D721Med (cell line): ENCODE results near the gene IFNG.

Experiments
- DNase-seq: peaks from one replicate; pipeline ENCODE4 v3.0.0; 2011; ENCODE audit warnings: low spot score; ENCODE audit not compliant: insufficient read length
- FAIRE-seq: peaks from 2 replicates; lab custom pipeline; 2011; peaks lifted over from hg19 to GRCh38; lab: Jason Lieb, UNC
- CTCF ChIP-seq: IDR thresholded peaks from 2 replicates; pipeline ENCODE4 v1.5.1; 2012; ENCODE audit warnings: mild to moderate bottlenecking, control low read depth; ENCODE audit not compliant: insufficient read depth; ENCODE audit errors: missing control alignments

The IFNG gene

DNA sequence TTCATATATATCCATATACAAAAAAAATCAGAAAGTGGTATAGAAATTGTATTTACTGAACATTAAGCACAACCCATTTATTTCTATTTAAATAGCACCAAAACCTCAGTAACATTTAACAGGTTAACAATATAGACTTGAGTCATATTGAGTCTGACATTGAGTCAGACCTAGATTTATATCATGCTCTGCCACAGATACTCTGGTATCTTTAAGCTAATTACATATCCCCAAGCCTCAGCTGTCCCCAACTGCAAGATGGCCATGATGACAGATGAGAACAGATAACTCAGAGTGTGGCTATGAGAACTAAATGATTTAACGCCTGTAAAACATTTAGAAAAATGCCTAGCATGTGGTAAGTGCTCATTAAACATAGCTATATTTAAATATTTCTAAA is 40.3 kb downstream of the IFNG start:
- no peak for TF ChIP-seq CTCF
- FAIRE-seq (no peak), DNase-seq (no peak)

GRCh38 chr12:68118096-68118755 is 41.3 kb downstream of the IFNG start:
- DNase-seq: no peak

DNA sequence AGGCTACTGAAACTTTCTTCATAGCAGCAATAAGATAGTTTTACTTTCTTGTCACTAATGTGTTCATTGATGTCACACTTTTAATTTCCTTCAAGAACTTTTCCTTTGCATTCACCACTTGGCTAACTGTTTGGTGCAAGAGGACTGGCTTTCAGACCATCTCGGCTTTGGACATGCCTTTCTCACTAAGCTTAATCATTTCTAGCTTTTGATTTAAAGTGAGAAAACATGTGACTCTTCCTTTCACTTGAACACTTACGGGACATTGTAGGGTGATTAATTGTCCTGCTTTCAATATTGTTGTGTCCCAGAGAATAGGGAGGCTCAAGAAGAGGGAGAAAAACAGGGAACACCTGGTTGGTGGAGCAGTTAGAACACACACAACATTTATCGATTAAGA is 41.9 kb downstream of the IFNG start:
- no peak for TF ChIP-seq CTCF
- DNase-seq (no peak), FAIRE-seq (no peak)

More at GRCh38 chr12:68118096-68118755, 41.3 kb downstream of the IFNG start:
- FAIRE-seq: no peak
- TF ChIP-seq CTCF: no peak

DNA sequence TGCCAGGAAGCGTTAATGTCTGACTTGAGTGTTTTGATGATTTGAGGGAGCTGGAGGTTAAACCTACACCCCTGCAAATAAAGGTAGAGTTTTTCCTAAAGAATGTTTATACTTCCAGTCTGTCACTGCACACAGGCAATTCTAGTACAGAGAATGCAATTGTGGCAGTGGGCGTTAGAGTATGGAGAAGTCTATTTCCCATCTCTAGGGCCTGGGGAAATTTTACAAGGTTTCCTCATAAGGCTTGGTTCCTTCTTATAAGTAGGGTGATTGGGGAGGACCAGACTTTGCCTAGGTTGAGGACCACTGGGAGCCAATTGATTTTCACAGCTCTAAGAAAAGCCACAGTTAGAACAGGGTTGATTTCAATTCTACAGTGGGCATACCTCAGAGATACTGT is 44.3 kb downstream of the IFNG start:
- no peak for TF ChIP-seq CTCF
- DNase-seq (no peak), FAIRE-seq (no peak)

DNA sequence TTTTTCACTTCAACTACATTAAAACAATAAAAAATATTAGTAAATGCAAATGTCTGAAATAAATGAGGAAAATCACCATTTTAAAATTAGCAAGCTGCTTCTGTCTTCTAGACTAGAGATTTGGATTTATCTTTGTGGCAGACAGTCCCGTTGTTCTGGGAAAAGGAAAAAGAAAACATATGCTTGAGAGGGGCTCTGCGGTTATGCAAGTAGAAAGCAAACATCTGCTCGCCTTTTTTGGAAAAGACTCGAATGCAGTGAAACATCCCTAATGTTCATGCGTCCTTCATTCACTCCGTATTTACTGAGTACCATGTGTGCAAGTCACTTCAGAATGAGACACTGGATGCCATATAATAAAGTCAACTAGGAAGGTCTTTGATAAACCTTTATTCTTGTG is 44.9 kb downstream of the IFNG start:
- FAIRE-seq: no peak
- TF ChIP-seq CTCF: no peak
- no peak for DNase-seq

DNA sequence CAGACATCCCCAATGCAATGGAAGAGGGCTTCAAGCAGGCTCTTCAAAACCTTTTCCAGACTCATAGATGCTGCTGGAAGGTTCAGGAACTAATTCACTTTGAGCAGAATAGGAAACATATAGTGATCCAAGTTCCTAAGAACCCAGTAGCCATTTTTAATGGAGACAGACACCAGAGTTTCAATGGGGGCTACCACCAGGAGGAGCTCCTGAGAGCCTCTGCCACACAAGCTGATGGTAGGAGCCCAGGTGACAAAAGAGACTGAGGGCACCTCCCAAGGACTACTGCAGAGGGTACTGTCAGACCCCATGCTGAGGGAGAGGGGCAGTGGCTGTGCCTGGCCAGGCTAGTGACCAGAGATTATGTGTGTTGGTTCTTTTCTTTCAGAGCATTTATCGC is 45.9 kb downstream of the IFNG start:
- no peak for FAIRE-seq
- TF ChIP-seq CTCF: peak; percentile 31
- no peak for DNase-seq

DNA sequence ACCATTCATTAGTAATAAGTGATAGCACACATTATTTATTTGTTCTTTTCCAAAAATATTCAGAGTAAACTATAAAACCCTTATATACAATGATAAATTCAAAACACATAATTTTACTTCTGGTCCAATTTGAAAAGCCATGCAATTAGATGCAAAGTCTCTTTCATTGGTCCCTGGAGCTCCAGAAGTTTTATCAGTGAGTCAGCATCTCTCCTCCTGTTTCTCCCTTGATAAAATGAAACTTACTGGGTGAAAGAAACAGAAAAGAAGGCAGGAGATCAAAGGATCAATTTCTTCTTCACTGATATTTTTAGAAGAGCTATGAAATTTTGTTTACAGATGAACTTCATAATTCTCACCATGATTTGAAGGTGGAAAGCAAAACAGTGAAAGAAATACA is 47.5 kb downstream of the IFNG start:
- DNase-seq (no peak), FAIRE-seq (no peak)
- TF ChIP-seq CTCF: no peak
